ENCODE data around the gene IGFL1.
"Not testable (repeated sequence)": the region's sequence is repeated elsewhere in the genome, so short reads cannot be mapped to it uniquely, and the experiment has no call there.

Gene IGFL1

DNA sequence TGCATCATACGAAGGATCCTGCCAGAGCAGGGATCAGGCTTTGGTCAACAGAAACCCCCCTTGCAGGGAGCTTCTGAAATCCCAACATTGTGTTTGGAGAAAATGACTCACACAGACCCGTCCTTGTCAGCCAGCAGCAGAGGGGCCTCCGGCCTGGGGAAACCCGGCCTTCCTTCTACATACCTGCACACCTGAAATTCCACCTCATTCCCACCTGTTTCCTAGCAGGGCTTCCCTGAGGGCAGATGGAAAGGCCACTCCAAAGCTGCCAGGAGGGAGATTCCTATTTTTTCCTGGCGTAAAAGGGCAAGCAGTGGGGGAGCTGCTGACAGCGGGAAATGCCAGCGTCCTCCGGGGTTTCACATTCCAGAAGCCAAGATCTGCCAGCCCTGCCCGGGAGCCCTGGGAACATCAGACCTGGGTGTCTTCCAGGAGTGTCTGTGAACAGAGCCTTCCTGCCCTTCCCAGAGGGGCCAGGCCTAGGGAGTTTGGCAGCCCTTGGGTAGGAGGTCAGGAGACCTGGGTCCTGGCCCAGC lies 3.0 kb upstream of the IGFL1 start:
- DNase-seq: no peak

GRCh38 chr19:46232029-46232428 lies 2.5 kb downstream of the IGFL1 start:
- no peak for DNase-seq

DNA sequence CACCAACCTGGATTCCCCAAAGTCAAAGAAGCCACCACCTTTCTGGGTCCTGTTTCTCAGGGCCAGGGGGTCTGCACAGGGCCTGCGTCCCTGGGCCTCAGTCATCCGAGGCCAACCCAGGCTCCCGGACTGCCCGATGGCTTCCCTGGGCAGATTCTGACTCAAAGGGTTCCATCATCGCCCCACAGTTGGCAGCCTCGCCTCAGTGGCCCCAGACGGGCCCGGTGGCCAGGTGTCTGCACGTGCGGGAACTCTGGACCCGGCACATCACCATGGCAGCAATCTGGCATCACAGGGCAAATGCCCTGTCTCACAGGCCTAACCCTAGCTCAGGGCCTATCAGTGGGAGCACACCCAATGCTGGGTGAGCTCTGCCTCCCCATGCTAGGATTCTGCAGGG lies 2.9 kb downstream of the IGFL1 start:
- no peak for DNase-seq

DNA sequence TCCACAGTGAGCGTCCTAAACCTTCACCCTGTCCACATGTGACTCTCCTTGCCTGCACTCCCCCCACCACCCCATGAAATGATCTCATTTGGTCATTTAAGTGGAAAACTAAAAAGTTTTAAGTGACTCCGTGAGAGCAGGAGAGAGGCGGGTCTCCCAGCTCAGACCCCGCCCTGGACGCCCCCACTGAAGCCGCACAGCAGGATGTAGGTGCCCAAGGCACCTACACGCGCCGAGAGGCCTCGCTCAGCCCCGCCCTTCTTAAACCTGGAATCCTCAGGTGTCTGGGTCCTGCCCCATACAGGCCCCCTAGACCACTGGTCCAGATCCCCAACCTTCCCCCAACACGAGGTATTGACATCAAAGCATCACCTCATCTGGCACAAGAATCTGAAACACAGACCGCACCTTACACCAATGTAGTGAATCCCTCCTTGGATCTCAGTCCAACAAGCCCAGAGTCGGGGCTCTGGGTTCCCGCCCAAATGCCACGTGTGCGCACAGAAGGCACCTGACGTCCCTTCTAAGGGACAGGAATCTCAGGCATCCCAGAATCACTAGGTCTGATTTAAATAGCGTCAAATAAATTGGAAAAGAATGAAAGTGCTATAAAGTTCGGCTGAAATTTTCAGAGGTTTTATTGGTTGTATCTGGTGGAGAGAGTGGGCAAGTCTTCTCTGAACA lies 3.5 kb downstream of the IGFL1 start:
- DNase-seq: no peak

DNA sequence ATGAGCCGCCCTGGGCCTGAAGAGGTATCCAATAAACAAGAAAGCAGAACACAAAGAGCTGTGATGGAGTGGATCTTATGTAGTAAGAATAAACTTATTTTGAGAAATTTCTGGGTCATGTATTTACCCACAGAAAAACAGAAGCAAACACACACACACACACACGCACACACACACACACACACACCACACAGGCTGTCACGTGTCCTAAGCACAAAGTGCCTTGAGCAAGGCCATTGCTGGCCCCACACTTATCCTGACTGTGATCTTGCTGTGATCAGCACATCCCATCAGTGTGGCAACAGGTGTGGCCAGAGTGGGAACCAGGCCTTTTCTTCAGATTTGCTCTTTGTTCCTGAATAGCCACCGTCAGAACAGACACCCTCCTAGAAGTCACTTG lies 4.3 kb downstream of the IGFL1 start:
- DNase-seq: not testable (repeated sequence)

DNA sequence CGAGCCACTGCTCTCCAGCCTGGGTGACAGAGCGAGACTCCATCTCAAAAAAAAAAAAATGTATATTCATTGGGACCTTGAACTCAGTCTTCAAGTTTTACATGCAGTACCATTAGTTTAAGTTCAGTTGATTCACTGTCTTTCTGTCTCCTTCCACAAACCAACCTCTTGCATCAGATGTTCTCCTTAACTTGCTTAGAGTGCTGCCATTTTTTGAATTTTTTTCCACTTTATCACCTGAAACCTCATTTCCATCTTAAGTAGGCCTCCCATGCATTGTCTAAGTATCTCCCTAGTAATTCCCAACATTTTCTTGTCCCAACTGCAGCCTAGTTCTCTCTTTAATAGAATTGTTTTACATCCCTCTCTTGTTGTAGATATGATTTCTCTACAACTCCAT lies 8.6 kb downstream of the IGFL1 start:
- not testable (repeated sequence) for DNase-seq

GRCh38 chr19:46239193-46240024 lies 9.9 kb downstream of the IGFL1 start:
- no peak for DNase-seq

- DNase-seq: no peak
Measured at GRCh38 chr19:46240693-46241092, 11.2 kb downstream of the IGFL1 start.

- no peak for DNase-seq
Measured at GRCh38 chr19:46241626-46242025, 12.1 kb downstream of the IGFL1 start.

GRCh38 chr19:46243081-46243654 lies 13.6 kb downstream of the IGFL1 start:
- not testable (repeated sequence) for DNase-seq

- DNase-seq: no peak
Measured at GRCh38 chr19:46250076-46250735, 20.7 kb downstream of the IGFL1 start.

DNA sequence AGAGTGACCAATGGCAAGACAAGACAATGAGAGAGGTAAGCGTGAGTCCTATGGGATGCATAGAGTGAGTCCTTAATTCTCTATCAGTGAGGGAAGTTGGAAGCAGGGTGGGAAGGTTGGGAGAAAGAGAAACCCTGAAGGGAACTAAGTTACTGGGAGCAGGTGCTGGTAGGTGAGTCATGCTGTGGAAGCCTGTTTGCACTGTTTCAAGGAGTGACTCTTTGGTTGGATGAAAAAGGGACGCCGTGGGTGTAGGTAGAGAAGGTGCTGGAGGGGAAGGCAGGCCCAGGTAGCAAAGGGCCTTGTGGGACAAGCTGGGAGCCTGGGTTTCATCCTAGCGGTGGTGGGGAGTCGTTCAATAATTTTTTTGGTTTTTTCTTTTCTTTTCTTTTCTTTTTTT lies 21.9 kb downstream of the IGFL1 start:
- DNase-seq: no peak

GRCh38 chr19:46254776-46255175 lies 25.2 kb downstream of the IGFL1 start:
- no peak for DNase-seq

GRCh38 chr19:46256855-46257254 lies 27.3 kb downstream of the IGFL1 start:
- DNase-seq: no peak

DNA sequence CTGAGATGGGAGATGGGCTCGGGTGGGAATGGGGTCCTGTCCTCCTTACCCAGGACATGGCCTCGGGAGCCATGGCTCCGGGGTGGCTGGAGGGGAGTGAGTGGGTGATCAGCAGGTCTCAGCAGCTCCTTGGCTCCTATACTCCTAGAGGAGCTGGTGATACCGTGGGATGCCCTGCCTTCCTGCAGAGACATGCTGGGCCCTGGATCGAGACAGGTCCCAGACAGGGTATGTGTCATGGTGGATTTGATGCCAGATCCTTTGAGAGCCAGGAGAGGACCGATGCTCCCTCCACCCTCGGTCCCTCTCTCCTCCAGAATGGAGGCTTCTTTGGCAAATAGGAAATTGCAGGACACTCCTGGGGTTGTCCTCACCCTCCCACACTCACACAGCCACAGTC lies 32.0 kb downstream of the IGFL1 start:
- DNase-seq: not testable (repeated sequence)

DNA sequence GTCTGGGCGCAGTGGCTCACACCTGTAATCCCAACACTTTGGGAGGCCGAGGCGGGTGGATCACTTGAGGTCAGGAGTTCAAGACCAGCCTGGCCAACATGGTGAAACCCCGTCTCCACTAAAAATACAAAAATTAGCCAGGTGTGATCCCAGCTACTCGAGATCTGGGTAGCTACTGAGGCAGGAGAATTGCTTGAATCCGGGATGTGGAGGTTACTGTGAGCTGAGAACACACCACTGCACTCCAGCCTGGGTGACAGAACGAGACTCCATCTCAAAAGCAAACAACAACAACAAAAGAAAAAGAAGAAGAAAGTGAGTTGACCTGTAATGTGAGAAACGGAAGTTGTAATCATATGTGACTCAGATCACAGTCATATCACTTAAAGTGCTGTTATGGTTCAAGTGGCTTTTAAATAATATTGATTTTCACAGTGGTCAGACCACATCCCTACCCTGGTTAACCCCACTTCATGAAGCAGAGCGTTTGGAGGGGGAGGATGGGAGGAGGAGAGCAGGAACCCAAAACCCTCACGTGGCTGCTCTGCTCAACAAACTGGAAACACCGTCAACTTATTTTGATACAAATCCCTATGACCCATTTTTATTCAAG lies 33.2 kb downstream of the IGFL1 start:
- DNase-seq: peak; percentile 19 to 67

GRCh38 chr19:46264801-46265200 lies 35.3 kb downstream of the IGFL1 start:
- DNase-seq: not testable (repeated sequence)

DNA sequence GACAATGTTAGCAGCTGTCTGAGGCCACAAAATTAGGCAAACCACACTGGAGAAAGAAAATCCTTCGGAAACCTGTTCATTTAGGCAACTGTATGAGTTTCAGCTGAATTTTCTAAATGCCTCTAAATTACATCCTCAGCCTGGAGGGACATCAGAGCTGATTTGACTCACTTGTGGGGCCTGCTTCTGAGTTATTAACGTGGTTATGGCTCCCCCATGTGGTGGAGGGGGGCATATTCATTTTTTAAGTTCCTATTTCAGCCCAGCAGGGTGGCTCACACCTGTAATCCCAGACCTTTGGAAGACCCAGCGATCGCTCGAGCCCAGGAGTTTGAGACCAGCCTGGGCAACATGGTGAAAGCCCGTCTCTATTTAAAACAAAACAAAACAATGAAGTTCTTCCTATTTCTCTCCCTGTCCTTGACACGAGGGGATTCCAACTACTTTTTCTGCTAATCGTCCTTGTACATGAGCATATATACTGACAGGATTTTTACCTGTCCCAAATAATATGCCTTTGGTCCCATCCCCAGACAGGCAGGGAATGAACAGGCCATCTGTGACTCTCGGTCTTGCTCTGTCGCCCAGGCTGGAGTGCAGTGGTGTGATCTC lies 35.8 kb downstream of the IGFL1 start:
- DNase-seq: peak; percentile 52

DNA sequence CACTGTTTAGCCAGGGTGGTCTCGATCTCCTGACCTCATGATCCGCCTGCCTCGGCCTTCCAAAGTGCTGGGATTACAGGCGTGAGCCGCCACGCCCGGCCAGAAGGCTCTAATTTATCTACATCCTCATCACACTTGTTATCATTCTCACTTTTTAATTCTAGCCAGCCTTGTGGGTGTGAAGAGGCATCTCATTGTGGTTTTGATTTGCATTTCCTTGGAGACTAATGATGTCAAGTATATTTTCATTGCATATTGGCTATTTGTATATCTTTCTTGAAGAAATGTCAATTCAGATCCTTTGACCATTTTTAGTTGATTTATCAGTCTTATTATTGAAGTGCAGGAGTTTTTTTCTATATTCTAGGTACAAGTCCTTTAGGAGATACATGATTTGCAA lies 39.6 kb downstream of the IGFL1 start:
- DNase-seq: no peak

DNA sequence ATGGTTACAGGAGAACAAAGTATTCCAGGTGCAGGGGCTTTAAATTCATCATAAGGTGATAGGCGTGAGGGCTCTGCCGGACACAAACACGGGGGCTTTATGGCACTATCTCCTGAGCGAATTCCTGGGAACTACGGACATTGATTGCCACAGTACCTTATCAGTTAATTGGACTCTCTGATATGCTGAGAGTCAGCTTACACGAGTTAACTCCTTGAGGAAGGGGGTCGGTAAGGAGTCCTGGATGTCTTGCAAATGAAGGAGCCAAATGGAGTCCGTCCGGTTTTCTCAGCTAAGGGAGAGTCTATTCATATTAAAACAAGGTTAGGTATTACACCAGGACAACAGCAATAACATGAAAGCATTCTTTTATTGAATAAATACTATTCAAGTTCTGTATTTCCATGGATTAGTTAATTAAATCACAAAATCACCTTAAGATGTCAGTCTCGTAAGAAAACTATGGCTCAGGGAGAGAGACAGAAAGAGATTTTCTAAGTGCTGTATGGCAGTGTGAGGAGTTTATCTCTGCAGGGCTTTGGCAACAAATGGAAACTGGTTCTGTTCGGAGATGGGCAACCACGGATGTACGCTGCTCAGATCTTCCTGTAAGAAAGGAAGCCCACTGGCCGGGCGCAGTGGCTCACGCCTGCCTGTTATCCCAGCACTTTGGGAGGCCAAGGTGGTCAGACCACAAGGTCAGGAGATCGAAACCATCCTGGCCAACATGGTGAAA lies 41.1 kb downstream of the IGFL1 start:
- no peak for DNase-seq

DNA sequence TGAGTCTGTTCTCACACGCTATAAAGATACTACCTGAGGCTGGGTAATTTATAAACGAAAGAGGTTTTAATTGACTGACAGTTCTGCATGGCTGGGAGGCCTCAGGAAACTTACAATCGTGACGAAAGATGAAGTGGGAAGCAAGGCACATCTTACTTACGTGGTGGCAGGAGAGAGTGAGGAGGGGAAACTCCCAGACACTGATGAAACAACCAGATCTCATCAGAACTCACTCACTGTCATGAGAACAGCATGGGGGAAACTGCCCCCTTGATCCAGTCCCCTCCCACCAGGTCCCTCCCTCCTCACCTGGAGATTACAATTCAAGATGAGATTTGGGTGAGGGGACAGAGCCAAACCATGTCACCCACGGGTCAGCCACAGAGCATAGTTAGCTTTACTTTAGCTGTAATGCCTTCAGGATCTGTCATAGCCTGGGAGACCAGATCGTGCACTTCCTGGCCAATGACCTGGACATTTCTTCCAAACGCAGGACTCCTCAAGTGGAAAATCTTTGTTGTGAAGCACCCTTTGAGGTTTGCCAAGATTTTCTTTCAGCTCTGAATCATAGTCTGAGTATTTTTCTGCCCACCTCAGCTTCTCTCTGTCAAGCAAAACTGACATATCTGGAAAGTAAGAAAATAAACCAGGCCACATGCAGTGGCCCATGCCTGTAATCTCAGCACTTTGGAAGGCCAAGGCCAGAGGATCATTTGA lies 42.1 kb downstream of the IGFL1 start:
- peak; percentile 15 to 42 for DNase-seq

All from SW 1271 (cell line).